Activated T-cell treated with anti-CD3 and anti-CD28 coated beads, Interleukin-2, amount 50 U/mL, for 48 hours (primary cell): Measurements from ENCODE around the gene CNTN1.
"Not testable (repeated sequence)": the region's sequence is repeated elsewhere in the genome, so short reads cannot be mapped to it uniquely, and the experiment has no call there.

ENCODE experiments used
- DNase-seq, 2 experiments: peaks; one replicate each; pipeline ENCODE4 v3.0.0-alpha.2; 2020

Gene CNTN1

DNA sequence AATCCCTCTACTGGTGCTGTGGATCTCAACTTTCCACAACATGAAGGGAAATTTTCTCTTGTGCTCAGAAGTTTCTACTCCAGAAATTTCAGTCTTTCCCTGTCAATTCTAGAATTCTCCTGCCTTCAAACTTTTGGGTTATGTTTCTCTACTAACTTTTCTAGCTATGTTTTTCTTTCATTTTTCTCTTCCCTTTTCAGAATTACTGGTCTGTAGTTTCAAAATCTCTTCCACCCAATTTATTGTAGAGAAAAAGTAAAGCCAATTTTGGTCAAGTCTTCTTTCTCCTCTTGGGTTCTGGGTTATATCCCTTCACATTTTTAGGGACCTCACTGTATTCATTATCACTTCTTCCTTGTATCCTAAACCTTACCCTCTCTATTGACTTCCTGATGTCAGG, 18.9 kb downstream of the CNTN1 start:
- DNase-seq, result no peak

DNA sequence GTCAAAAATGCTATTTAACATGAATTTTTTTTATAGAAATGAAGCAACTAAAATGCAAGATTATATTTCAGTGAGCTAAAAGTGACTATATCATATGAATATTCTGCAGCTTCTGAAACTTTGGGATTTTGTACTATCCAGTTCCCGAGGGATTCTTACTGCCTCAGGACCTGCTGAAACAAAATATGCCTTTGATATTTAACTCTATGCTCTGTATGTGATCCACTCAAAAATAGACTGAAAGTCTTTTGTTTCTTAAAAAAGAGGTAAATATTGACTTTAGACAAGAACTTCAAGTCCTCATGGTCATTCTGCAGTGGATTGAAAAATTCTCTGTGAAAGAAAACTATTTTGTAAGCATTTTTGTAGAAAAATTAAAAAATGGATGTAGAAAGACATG, 22.4 kb downstream of the CNTN1 start:
- DNase-seq, result no peak

DNA sequence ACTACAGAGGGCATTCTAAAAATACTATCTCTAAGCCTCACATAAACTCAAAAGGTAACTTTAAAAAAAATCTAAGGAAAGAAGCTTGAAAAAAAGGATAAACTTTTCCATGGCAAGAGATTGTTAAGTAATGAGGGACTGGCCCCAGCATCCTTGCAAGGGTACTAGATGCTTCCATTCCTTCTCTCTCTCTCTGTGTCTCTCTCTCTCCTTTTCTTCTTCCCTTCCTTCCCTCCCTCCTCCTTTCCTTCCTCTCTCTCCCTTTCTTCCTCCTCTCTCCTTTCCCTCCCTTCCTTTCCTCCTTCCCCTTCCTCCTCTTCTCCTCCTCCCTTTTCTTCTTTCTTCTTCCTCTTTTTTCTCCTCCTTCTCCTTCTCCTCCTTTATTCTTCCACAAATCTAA, 23.8 kb downstream of the CNTN1 start:
- no peak for DNase-seq

DNA sequence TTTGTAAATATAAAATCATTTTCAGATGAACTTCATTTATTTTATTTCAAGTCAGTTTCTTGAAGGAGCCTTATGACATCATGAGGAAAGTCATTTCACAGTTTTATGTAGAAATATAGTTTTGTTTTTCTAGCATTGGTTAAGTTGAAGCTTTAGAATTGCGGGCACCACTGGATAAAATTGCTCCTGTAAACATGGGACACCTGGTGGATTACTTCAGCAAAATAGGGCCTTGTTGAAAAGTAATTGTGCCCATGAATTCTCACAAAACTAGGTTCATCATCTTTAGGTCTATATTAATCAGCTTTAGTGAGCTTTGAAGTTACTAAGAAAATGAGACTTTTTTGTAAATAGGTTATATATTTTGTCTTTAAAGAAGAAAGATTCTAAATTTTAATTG, 25.3 kb downstream of the CNTN1 start:
- DNase-seq, result no peak

DNA sequence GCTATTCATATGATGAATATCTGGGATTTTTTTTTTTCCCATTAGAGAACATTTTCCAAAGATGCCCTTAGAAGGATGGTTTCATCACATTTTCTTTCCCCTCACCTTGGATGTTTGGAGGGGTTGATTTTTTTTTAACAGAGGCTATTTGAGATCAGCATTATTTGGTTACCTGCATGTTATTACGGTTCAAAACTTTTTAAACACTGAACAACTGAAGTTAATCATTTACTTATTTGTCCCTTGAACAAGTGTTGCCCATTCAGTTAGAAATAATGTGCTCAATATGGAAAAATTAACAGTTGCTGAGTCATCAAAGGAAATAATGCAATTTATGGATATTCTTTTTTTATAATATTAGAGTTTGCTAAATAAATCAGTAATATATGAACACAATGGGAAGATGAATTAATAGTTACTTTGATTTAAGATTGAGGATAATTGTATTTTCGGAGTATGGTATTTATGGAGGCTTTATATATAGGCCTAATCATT, 26.7 kb downstream of the CNTN1 start:
- no peak for DNase-seq

DNA sequence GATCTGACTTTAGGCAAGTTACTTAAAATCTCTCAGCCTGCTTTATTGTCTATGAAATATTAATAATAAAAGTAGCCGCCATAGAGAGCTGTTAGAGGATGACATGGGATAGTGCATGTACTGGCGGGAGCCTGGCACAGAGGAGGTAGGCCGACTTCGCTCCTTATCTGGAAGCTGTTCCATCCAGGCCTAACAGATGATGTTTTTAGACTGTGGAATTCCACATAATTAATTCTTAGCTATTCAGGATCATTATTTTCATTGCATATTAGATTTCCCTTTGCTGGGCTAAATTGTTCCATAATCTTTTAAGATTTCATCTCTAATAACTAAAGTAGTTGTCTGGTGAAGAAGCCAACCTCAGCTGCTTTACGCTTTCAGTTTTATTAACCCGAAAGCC, 30.8 kb downstream of the CNTN1 start:
- no peak for DNase-seq

DNA sequence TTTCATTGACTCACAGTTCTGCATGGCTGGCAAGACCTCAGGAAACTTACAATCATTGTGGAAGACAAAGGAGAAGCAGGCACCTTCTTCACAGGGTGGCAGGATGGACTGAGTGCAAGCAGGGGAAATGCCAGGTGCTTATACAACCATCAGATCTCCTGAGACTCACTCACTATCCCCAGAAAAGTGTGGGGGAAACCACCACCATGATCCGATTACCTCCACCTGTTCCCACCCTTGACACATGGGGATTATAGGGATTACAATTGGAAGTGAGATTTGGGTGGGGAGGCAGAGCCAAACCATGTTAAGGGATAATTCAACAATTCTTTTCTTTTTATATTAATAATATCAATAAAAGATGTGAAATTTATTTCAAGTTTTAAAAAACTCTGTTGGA, 34.1 kb downstream of the CNTN1 start:
- DNase-seq, result no peak

DNA sequence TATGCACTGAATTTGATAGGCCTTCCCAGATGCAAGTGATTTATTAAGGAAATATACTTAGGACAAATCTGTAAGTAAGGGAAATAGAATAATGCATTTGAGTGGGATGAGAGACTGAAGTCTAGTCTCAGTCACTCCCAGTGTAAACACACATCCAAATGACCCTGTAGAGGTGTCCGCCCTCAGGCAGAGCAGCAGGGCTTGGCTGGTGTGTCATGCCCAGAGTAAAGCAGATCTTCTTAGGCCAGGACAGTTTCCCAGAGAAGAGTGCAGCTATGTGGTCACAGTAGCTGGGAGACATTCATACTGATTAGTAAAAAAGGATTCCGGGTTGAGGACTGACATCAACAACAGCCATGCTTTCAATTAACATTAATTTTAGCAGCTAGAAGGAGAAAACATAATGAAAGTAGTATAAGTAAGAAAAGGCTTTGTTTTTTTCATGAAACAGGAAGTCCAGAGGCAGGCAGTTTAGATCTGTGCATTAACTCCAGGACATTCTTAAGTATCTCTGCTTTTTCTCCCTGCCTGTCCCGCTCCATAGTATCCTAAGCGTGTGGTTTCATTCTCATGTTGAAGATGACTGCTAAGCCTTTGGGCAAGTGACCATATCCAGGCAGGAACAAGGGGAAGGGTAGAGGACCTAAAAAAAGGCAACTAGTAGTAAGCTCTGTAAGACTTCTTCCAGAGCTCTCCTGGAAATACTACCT, 35.7 kb downstream of the CNTN1 start:
- no peak for DNase-seq

DNA sequence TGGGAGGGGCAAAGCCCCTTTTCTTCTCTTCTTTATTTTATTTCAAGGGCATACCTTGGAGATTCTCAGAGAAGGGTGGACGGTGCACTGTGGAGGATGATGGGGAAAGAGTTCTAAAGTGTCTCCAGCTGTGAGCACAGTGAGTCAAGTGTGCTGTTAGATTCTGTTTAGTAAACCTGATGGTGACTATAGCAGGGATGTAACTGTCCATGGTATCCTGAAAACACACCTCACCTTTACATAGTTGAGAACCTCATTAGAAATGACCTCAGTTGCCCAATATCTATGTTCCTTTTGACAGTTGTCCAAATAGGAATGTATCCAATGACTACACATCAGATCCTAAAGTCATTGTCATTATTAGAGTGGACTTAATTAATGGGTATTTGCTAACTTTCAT, 38.0 kb downstream of the CNTN1 start:
- no peak for DNase-seq

DNA sequence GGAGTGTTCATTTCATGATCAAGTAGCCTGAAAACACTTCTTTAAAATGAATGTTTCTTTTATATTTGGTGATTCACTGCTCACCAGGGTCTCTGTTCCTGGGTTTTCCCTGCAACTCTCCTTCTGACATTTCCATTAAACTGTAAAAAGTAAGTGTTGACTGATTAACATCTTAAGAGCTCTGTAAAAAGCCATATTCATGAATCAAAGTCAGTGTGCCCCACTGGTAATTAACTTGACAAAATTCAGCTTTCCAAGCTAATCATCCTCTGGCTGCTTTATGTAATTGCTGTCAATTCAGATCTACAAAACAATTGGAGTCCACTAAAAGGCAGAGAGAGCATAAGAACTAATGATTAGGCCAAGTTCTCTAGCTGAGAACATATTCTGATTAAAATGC, 41.6 kb downstream of the CNTN1 start:
- DNase-seq, result no peak

DNA sequence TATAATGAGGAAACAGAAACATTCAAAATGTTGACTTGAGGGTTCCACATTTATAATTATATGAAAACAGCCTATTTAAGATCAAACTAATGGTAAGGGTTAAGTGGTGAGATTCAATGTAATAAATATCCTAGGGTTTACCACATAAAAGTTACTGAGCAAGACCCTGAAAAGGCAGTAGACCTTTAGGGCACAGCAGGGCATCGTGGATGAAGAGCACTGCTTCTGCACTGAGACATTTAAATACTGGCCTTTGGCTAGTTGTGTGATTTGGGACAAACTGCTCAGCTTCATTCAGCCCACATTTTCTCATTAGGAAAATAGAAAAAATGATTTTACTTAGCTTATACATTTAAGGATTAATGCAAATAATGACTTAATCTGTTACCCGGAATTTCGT, 42.0 kb downstream of the CNTN1 start:
- DNase-seq, result no peak

DNA sequence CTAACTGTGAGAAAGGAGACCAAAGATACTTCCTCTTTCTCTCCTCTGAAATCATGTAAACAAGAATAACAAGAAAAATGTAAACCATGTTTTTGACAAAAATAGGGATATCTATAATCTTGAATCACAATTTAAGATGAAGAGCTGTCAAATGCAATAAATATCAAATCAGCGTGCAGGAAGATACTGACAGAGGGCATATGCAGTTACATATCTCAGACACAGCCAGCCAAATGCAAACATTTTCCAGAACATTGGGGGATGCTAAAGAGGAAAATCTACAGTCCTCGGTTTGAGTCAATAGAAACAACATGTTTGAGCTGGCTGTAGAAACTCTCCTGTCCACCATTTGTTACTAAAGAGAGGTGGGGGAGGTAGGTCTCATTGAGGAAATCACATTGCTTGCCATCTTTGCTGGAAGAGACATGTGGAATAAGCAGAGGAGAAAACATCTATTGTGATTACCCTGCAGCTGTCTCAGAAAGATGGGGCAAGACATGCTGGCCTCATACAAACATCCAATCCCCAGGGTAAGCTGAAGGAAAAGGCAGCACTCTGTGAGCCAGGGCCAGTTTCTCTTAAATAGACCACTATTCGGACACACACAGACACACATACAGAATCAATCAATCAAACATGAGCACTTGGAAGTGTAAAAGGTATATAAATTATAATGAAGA, 43.5 kb downstream of the CNTN1 start:
- no peak for DNase-seq

DNA sequence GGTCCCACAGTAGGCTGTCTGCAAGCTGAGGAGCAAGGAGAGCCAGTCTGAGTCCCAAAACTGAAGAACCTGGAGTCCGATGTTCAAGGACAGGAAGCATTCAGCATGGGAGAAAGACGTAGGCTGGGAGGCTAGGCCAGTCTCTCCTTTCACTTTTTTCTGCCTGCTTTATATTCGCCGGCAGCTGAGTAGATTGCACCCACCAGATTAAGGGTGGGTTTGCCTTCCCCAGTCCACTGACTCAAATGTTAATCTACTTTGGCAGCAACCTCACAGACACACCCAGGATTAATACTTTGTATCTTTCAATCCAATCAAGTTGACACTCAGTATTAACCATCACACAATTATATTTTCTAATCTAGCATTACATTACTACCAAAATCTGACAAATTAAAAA, 45.2 kb downstream of the CNTN1 start:
- not testable (repeated sequence) for DNase-seq

DNA sequence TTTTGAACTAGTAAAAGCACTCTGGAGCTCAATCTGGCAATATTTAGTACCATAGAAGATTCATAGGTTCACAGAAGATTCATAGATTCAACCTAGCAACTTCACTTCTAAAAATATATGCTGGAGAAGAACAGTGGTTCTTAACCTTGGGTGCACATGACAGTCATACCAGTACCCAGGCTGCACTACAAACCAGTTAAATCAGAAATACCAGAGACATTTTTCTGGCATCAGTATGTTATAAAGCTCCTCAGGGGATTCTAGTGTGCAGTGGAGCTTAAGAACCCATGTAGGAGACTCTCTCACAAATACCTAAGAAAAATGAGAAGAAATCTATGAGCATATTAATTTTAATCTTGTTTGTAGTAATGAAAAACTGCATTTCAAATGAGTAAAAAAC, 46.6 kb downstream of the CNTN1 start:
- DNase-seq, result no peak

DNA sequence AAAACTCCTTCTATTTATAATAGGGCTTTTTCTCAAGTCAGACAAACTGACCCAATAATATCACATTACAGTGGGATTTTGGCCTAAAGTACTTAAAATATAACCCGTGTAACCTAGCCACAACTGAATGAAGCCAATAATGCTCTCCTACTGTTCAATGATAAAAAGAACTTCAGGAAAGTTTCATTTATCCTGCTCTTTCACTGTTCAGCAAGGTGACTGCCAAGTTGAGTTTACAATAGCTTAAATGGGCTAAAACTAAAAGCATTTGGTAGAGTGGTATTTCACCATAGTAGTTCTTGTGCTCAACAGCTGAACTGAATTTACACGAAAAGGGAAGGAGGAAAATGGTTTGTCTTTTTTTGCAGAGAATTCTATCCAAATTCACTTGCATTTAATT, 49.8 kb downstream of the CNTN1 start:
- no peak for DNase-seq

DNA sequence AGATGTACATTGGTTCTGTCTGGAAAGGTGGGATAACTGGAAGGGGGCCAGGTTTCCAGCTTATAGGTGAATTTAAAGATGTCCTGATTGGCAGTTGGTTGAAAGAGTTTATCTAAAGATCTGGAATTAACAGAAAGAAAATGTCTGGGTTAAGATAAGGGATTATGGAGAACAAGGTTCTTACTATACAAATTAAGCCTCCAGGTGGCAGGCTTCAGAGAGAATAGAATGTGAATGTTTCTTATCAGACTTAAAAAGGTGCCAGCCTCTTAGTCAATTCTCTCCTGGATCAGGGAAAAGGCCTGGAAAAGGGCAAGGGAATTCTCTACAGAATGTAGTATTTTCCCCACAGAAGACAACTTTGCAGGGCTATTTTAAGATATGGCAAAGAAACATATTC, 53.1 kb downstream of the CNTN1 start:
- DNase-seq, result no peak

DNA sequence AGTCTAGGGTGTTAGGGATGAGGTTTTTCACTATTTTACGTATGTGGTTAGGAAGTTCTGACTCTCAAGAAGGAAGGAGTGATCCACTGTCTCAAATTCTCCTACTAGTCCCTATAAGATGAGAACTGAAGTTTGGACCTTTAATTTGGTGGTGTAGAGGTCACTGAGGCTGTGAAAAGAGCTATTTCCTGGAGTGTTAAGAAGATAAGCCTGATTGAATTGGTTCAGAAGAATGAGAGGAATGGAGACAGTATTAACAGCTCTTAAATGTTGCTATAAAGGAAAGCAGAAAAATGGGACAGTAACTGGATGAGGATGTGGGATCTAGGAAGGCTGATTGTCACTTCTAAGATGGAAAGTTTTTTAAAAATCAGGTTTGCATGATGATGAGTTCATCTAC, 57.6 kb downstream of the CNTN1 start:
- DNase-seq, result no peak

DNA sequence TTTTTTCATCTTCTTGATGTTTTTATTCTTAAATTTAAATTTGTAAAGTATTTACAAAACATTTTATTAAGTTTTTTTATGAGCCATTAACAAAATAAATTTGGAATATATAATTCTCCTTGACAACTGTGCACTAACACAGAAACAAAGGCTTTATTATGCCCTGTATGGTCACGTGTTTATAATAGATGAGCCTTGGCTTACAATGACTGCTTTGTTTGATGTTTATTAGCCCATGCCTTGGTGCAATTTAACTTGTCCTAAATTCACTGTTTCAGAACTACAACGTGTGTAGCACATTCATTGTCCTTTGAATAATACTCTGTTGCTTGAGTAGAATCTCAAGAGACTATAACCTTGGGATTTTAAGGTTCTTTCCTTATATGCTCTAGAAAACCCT, 59.8 kb downstream of the CNTN1 start:
- DNase-seq, result no peak

DNA sequence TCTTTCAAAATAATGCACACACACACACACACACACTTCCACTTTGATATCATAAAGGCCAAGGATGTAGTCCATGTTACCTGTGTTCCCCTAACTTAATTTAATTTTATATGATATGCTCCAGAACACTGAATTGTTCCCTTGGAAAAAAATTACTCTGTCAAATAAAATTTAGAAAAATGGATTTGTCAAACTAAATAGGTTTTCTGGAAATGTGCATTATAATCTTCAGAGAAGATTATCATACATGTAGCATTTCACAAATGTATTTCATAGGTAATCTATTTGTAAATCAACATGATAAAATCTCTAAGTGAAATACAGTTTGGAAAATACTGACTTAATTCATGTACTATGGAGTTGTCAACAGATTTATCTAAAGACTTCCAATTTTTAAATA, 68.6 kb downstream of the CNTN1 start:
- no peak for DNase-seq

DNA sequence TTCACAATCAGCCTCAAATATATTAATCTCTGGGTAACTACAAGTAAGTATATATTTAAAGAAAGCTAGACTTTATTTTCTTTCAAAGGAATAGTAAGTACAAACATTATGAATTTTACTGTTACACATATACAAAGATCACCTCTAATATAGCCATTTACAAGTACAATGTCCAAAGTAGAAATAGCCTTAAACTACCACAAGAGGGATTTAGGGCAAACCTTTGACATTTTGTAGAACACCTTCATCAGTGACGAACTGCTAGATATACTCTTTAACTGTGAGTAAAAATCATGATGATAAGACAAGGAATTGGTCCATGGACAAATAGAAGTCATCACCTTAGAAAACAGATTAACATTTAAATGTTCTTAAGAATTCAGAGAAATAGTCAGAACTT, 69.8 kb downstream of the CNTN1 start:
- DNase-seq, result no peak

DNA sequence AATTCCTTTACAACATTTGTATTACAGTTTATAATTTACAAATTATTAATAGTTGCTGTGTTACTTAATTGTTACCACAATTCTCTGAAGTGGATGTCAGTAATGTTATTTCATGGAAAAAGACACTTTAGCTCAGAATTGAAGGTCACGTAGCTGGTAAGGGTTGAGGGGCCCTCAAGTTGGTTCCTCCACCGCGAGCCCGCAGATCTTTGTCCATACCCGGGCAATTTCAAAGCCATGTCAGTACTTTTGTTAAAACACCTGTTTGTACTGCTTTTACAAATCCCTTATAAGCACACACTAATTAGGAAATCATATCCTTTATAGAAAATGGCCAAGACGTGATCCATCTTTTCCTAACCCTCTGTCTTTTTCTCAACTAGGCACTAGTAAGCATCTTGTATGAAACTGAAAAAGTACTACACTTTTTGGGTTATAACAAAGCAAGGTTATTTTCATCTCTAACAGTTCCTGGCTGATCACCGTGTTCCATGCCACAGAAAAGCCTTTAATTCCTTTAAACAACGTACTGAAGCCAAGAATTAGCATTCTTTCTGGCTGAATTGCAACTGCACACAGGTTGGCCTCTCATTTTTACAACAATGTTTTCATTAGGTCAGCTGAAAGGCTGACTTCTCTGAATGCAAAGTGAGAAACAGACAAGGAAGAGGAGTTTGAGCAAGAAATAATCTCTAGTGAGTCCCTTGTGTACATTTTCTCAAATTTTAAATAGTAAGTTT, 76.1 kb downstream of the CNTN1 start:
- no peak for DNase-seq

DNA sequence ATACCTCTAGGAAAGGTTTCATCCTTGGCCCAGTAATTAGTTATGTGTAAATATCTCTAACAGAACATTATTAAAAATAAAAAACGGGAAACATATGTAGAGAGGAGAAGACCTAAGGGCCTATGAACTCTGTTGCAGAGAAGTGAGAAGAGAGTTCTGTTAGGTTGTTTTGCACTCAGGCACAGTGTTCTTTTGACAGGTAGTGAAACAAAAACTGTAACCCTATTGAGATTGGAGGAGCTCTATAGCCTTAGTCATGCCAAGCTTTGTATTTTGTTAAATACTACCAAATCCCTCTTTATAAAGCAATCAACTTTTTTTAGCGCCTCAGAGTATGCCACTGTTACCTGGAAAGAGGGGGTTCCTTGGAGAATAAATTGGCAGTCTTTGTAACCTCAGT, 77.6 kb downstream of the CNTN1 start:
- no peak for DNase-seq

DNA sequence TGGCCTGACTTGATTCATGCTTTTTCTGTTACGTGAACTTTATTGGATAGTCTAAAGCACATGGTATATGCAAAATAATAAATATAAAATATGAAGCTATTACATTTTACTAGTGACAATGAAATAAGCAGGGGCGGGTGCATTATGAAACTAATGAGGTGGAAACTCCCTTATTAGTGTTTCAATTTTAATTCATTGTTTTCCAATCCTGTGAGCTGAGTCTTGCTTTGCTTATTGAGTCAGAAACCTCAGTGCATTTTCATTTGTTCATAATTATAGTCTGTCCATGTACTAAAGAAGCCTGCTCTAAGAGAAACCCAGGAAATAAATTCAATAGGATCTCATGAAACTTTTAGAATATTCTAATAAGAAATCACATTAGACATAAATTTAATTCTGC, 78.5 kb downstream of the CNTN1 start:
- DNase-seq, result no peak

DNA sequence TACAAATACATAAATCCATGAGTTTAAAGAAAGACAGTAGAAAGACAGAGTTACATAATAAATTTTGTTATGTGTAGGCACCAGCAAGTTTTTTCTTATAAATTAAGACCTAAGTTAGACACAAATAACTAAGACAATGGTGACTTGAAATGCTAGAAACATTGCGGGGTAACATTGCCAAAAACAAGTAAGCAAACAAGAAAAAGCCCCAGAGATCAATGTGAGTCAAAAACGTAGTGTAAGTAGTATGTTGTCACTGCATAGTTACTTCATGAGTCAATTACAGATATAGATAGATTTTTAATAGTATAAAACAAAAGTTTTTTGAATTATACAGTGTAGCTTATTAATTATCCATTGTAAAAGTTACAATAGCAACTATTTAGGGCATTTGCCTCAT, 83.4 kb downstream of the CNTN1 start:
- DNase-seq, result no peak
